ENCODE results near the gene PWWP2B.

GRCh38 chr10:132373241-132373955, 23.6 kb upstream of the PWWP2B start:
- TF ChIP-seq POLR2A (IDR thresholded peaks at IDR 0.05; ENCODE audit: extremely low read depth, insufficient read length) (no peak), MYC (IDR thresholded peaks at IDR 0.05; ENCODE audit: low read depth, low read length) (no peak)
- TF ChIP-seq, protein P1, sequence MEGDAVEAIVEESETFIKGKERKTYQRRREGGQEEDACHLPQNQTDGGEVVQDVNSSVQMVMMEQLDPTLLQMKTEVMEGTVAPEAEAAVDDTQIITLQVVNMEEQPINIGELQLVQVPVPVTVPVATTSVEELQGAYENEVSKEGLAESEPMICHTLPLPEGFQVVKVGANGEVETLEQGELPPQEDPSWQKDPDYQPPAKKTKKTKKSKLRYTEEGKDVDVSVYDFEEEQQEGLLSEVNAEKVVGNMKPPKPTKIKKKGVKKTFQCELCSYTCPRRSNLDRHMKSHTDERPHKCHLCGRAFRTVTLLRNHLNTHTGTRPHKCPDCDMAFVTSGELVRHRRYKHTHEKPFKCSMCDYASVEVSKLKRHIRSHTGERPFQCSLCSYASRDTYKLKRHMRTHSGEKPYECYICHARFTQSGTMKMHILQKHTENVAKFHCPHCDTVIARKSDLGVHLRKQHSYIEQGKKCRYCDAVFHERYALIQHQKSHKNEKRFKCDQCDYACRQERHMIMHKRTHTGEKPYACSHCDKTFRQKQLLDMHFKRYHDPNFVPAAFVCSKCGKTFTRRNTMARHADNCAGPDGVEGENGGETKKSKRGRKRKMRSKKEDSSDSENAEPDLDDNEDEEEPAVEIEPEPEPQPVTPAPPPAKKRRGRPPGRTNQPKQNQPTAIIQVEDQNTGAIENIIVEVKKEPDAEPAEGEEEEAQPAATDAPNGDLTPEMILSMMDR (IDR thresholded peaks at IDR 0.05; ENCODE audit: low read depth, low read length): no peak
- TF ChIP-seq, protein P2, sequence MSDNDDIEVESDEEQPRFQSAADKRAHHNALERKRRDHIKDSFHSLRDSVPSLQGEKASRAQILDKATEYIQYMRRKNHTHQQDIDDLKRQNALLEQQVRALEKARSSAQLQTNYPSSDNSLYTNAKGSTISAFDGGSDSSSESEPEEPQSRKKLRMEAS (IDR thresholded peaks at IDR 0.05; ENCODE audit: low read depth, low read length): no peak

Measured in NB4 (cell line).